GM12872 (cell line): ENCODE measurements around the gene ILKAP.

Experiments
- TF ChIP-seq, protein P1 (sequence below): IDR thresholded peaks from 3 replicates; pipeline ENCODE4 v1.5.1; 2011; ENCODE audit warnings: low read depth, mild to moderate bottlenecking, low read length, moderate library complexity; ENCODE audit not compliant: insufficient read depth

Gene ILKAP

GRCh38 chr2:238144262-238144661 is 59.2 kb downstream of the ILKAP start:
- TF ChIP-seq, protein P1, sequence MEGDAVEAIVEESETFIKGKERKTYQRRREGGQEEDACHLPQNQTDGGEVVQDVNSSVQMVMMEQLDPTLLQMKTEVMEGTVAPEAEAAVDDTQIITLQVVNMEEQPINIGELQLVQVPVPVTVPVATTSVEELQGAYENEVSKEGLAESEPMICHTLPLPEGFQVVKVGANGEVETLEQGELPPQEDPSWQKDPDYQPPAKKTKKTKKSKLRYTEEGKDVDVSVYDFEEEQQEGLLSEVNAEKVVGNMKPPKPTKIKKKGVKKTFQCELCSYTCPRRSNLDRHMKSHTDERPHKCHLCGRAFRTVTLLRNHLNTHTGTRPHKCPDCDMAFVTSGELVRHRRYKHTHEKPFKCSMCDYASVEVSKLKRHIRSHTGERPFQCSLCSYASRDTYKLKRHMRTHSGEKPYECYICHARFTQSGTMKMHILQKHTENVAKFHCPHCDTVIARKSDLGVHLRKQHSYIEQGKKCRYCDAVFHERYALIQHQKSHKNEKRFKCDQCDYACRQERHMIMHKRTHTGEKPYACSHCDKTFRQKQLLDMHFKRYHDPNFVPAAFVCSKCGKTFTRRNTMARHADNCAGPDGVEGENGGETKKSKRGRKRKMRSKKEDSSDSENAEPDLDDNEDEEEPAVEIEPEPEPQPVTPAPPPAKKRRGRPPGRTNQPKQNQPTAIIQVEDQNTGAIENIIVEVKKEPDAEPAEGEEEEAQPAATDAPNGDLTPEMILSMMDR = no peak

DNA sequence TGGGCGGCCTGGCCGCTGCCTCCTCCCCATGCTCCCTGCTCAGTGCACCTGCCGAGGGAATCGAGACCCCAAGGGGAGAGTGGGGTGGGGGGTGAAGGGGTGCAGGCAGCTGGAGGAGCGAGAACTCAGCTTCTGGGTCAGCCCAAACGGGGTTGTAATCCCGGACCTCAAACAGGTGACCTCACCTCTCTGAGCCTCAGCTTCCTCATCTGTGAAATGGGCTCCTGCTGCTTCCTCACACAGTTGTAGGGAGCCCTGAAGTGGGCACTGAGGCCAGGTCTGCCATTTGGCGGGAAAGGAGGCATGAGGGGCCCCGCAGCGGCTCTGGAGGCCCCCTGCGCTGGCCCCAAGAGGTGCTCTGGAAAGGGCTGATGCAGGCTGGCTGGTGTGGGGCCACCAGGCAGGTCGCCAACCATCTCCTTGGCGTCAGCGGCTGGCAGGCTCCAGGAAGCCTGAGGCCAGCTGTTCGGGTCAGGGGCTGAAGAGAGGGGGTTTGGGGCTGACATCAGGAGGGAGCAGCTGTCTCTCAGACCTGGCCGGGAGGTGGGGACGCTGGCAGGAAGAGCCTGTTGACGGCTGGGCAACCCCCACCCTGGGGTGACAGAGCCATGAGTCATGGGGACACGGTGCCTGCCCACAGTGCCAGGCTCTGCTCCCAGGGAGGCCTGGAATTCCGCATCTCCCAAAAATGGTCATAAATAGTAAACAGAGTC is 60.1 kb downstream of the ILKAP start:
- TF ChIP-seq, protein P1 = no peak

DNA sequence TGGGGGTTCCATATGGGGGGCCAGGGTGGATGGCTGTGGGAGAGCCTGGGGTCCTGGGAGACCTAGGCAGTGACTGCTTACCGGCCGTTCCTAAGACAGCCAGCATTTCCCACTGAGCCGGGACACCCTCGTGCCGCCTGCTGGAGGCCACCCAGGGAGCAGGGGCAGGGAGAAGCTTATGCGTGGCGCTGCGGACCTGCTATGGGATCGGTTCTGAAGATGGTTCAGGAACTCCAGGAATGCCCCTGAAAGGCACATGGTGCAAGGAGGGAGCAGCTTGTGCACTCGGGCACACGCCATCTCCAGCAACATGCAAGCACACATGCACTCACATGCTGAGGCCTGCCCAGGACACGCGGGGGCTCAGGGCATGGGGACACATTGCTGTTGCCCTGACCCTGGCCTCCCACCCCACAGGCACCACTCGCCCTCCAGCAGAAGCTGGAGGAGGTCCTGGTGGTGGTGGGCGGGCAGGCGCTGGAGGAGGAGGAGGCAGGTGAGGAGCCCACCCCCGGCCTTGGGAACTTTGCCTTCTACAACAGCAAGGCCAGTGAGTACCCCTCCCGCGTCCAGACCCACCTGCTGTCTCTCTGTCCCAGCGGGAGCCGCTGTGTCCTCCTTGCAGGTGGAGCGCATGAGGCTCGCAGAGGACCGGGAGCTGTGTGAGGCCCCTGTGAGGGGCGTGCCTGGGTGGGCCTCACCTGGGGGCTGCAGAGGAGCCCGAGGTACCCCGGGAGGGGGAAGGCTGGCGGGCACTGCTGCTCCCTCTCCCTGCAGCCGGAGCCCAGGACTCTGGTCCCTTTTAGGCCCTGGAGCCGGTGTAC is 60.9 kb downstream of the ILKAP start:
- TF ChIP-seq, protein P1 = no peak

DNA sequence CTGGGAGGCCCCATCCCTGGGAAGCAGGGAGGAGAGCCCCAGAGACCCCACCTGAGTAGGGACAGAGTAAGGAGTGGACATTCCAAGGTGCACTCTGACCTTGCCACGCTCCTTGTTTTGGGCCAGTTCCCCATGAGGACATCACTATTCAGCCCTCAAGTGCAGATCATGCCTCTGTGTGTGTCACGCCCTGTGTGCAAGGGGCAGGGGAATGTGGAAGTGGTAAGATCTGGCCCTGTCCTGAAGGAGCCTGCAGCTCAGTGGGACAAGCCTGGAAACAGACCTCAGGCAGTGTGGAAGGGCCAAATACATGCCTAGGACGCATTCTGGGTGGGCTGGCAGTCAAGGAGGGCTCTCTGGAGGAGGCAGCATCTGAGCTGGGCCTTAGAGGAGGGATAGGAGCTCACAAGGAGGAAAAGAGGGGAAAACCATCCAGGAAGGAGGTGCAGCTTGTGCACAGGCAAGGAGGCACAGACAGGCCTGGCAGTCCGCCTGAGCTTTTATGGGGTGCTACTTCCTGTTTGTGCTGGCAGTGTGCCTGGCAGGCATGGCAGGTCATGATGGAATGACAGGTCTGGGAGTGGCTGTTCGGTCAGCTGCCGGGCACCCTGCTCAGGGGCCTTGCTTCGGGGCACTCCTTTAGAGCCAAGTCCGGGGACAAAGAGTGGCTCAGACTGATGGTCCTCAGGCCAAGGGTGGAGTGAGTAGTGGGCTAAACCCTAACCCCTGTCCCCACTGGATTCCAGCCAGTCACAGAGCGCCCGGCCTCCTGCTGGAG is 61.8 kb downstream of the ILKAP start:
- TF ChIP-seq, protein P1 = no peak

- TF ChIP-seq, protein P1 = no peak
Observed at GRCh38 chr2:238140721-238141540, 62.6 kb downstream of the ILKAP start.

GRCh38 chr2:238140040-238140439 is 63.5 kb downstream of the ILKAP start:
- TF ChIP-seq, protein P1 = no peak
